Left renal cortex interstitium (tissue), 4 donors: ENCODE data around the gene GADD45GIP1. TPM values are rescaled to one million over a fixed set of nuclear protein-coding genes. Genes with fewer than 3 reads are reported as not detected.

Experiments
- DNase-seq, 4 donors: peaks; one replicate each; pipeline ENCODE4 v3.0.0-alpha.2; 2013; ENCODE audit warnings: low read depth in 4 of 4, low spot score in 2 of 4, missing footprints in 1 of 4
- polyA plus RNA-seq, 4 donors: library from polyadenylated mRNA; unstranded; fragments of 120-200 nt; gene quantifications; one replicate each; pipeline ENCODE4 v1.2.1, GENCODE V29; 2013; ENCODE audit not compliant: insufficient read length in 4 of 4

The GADD45GIP1 gene
- polyA plus RNA-seq, 4 donors = 29.9 to 54.1 (median 39.2) TPM

DNA sequence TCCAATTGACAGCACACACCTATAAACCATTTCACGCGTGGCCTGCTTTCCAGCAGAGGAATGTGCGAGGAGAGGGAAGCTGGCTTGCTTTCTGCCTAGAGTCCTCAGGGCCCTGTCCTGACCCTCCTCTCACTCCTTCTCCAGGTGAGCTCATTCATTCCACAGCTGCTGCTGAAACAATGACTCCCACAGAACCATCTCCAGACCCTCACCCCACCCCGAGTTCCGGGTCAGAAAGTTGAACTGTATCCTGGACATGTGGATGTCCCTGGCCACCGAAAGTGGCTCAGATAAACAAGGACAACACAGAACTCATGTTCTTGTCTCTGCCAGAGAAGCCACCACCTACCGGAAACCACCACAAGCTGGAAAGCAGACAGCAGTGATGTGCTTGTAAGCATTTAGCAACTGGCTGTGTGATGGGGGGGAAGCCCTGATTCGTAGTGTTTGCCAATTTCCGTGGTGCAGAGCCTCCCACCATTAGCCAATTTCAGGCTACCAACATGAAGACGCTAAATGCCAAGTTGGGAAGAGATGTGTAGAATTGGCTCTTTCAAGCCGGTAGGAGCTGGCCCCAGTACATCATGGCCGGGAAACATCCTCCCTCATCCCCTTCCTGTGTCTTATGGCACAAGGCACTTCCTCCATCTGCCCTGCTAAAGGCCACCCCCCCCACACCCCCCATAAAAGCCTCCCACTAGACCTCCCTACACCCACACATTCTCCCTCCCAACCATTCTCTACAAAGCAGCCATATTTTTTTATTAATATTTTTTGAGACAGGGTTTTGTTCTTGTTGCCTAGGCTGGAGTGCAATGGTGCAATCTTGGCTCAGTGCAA is 43.0 kb downstream of the GADD45GIP1 start:
- no peak for DNase-seq

GRCh38 chr19:12913011-12913561 is 43.9 kb downstream of the GADD45GIP1 start:
- DNase-seq = peak in 1 of 4 donors; percentile 34

GRCh38 chr19:12912571-12912970 is 44.5 kb downstream of the GADD45GIP1 start:
- no peak for DNase-seq

GRCh38 chr19:12907166-12907565 is 49.9 kb downstream of the GADD45GIP1 start:
- DNase-seq = no peak

Other genes with a start within 250 kb of the GADD45GIP1 start
- gene TNPO2, start 233.3 kb downstream of the GADD45GIP1 start, polyA plus RNA-seq = 10 to 100 TPM; 55.5 to 98.6 (median 72.3) TPM
- 100 to 1,000 TPM; 143 to 230 (median 189) TPM for gene TRIR, start 222.5 kb downstream of the GADD45GIP1 start, polyA plus RNA-seq
- 100 to 1,000 TPM in 1 of 4 donors, 10 to 100 TPM in 3; 76.8 to 108 (median 91.6) TPM for gene GET3, start 219.7 kb downstream of the GADD45GIP1 start, polyA plus RNA-seq
- gene BEST2, start 205.4 kb downstream of the GADD45GIP1 start, polyA plus RNA-seq = under 1 TPM in 2 of 4 donors, not detected in 2; 0.13 to 0.14 TPM
- gene HOOK2, start 181.7 kb downstream of the GADD45GIP1 start, polyA plus RNA-seq = 10 to 100 TPM; 34.6 to 85.0 (median 63.2) TPM
- gene JUNB, start 165.7 kb downstream of the GADD45GIP1 start, polyA plus RNA-seq = 10 to 100 TPM; 15.6 to 78.0 (median 30.9) TPM
- 100 to 1,000 TPM; 294 to 388 (median 320) TPM for gene PRDX2, start 155.4 kb downstream of the GADD45GIP1 start, polyA plus RNA-seq
- gene THSD8, start 155.2 kb downstream of the GADD45GIP1 start, polyA plus RNA-seq = 10 to 100 TPM in 2 of 4 donors, 1 to 10 TPM in 2; 5.4 to 10.8 (median 8.0) TPM
- gene RNASEH2A, start 150.6 kb downstream of the GADD45GIP1 start, polyA plus RNA-seq = 10 to 100 TPM; 29.1 to 45.7 (median 35.3) TPM
- under 1 TPM in 1 of 4 donors, not detected in 3; 0.08 TPM for gene RTBDN, start 122.6 kb downstream of the GADD45GIP1 start, polyA plus RNA-seq
- gene MAST1, start 118.7 kb downstream of the GADD45GIP1 start, polyA plus RNA-seq = 1 to 10 TPM in 3 of 4 donors, under 1 TPM in 1; 0.92 to 2.0 (median 1.3) TPM
- gene DNASE2, start 75.8 kb downstream of the GADD45GIP1 start, polyA plus RNA-seq = 10 to 100 TPM in 3 of 4 donors, 1 to 10 TPM in 1; 9.7 to 15.3 (median 12.6) TPM
- gene KLF1, start 70.0 kb downstream of the GADD45GIP1 start, polyA plus RNA-seq = under 1 TPM; 0.22 to 0.99 (median 0.42) TPM
- 10 to 100 TPM; 27.4 to 38.4 (median 35.4) TPM for gene GCDH, start 66.1 kb downstream of the GADD45GIP1 start, polyA plus RNA-seq
- gene SYCE2, start 37.9 kb downstream of the GADD45GIP1 start, polyA plus RNA-seq = 1 to 10 TPM; 2.2 to 4.7 (median 3.3) TPM
- gene FARSA, start 23.5 kb downstream of the GADD45GIP1 start, polyA plus RNA-seq = 10 to 100 TPM; 41.7 to 67.4 (median 55.2) TPM
- 100 to 1,000 TPM; 819 to 974 (median 899) TPM for gene CALR, start 18.6 kb downstream of the GADD45GIP1 start, polyA plus RNA-seq
- 100 to 1,000 TPM in 1 of 4 donors, 10 to 100 TPM in 3; 61.9 to 102 (median 87.3) TPM for gene RAD23A, start 11.4 kb downstream of the GADD45GIP1 start, polyA plus RNA-seq
- under 1 TPM in 3 of 4 donors, not detected in 1; 0.08 to 0.28 (median 0.13) TPM for gene DAND5, start 12.4 kb upstream of the GADD45GIP1 start, polyA plus RNA-seq
- 10 to 100 TPM; 15.3 to 27.6 (median 20.0) TPM for gene NFIX, start 38.3 kb upstream of the GADD45GIP1 start, polyA plus RNA-seq
- 1 to 10 TPM; 4.4 to 8.1 (median 5.9) TPM for gene LYL1, start 145.6 kb upstream of the GADD45GIP1 start, polyA plus RNA-seq
- gene TRMT1, start 159.5 kb upstream of the GADD45GIP1 start, polyA plus RNA-seq = 10 to 100 TPM; 28.4 to 48.0 (median 36.2) TPM
- 10 to 100 TPM; 18.0 to 41.2 (median 32.0) TPM for gene NACC1, start 161.0 kb upstream of the GADD45GIP1 start, polyA plus RNA-seq
- 10 to 100 TPM; 56.7 to 78.8 (median 67.2) TPM for gene STX10, start 193.2 kb upstream of the GADD45GIP1 start, polyA plus RNA-seq
- 100 to 1,000 TPM in 1 of 4 donors, 10 to 100 TPM in 3; 55.3 to 160 (median 80.0) TPM for gene IER2, start 193.2 kb upstream of the GADD45GIP1 start, polyA plus RNA-seq